ENCODE results near the gene RASGEF1C. TPM values are rescaled to one million over a fixed set of nuclear protein-coding genes. Genes with fewer than 3 reads are reported as not detected.

Gene RASGEF1C
- total and polyA plus RNA-seq, 2 of the 13 experiments (the other 11 are each of a cell fraction or from before 2014, with no cell fraction given): not detected

- TF ChIP-seq SSRP1 (CRISPR knock-in tag; IDR thresholded peaks at IDR 0.05) (no peak), ZNF629 (CRISPR knock-in tag; conservative IDR thresholded peaks at IDR 0.05) (no peak; the same call in 1 of the 2 replicates), HNRNPLL (IDR thresholded peaks at IDR 0.05; ENCODE audit: low read depth, low read length, poor library complexity, severe bottlenecking) (peak; percentile 6), TP53 (CRISPR knock-in tag; conservative IDR thresholded peaks at IDR 0.05) (peak; percentile 94), STAG1 (CRISPR knock-in tag; IDR thresholded peaks at IDR 0.05) (no peak), TEAD2 (CRISPR knock-in tag; IDR thresholded peaks at IDR 0.05) (peak; percentile 93), ZNF432 (CRISPR knock-in tag; IDR thresholded peaks at IDR 0.05; ENCODE audit: borderline replicate concordance) (no peak), ZNF770 (CRISPR knock-in tag; IDR thresholded peaks at IDR 0.05) (peak; percentile 70), SALL1 (CRISPR knock-in tag; IDR thresholded peaks at IDR 0.05) (peak; percentile 99), RFX3 (CRISPR knock-in tag; IDR thresholded peaks at IDR 0.05) (no peak), ZBTB21 (CRISPR knock-in tag; IDR thresholded peaks at IDR 0.05) (no peak), ZNF687 (CRISPR knock-in tag; IDR thresholded peaks at IDR 0.05) (peak; percentile 97), HDAC2 (CRISPR knock-in tag; IDR thresholded peaks at IDR 0.05) (peak; percentile 70; the same call in 1 of the 2 replicates), ZNF12 (CRISPR knock-in tag; IDR thresholded peaks at IDR 0.05) (peak; percentile 73), ZNF296 (CRISPR knock-in tag; conservative IDR thresholded peaks at IDR 0.05) (no peak; the same call in 1 of the 2 replicates), ZNF180 (CRISPR knock-in tag; IDR thresholded peaks at IDR 0.05; ENCODE audit: borderline replicate concordance, low read depth) (no peak; the same call in 1 of the 2 replicates), ZNF724P (CRISPR knock-in tag; IDR thresholded peaks at IDR 0.05; ENCODE audit: borderline replicate concordance) (peak; percentile 99), PAWR (CRISPR knock-in tag; IDR thresholded peaks at IDR 0.05; ENCODE audit: borderline replicate concordance) (no peak; the same call in 1 of the 2 replicates), ZNF781 (CRISPR knock-in tag; IDR thresholded peaks at IDR 0.05; ENCODE audit: borderline replicate concordance, not compliant biosample characterization) (no peak)
- TF ChIP-seq, protein P1, sequence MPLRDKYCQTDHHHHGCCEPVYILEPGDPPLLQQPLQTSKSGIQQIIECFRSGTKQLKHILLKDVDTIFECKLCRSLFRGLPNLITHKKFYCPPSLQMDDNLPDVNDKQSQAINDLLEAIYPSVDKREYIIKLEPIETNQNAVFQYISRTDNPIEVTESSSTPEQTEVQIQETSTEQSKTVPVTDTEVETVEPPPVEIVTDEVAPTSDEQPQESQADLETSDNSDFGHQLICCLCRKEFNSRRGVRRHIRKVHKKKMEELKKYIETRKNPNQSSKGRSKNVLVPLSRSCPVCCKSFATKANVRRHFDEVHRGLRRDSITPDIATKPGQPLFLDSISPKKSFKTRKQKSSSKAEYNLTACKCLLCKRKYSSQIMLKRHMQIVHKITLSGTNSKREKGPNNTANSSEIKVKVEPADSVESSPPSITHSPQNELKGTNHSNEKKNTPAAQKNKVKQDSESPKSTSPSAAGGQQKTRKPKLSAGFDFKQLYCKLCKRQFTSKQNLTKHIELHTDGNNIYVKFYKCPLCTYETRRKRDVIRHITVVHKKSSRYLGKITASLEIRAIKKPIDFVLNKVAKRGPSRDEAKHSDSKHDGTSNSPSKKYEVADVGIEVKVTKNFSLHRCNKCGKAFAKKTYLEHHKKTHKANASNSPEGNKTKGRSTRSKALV (CRISPR knock-in tag; IDR thresholded peaks at IDR 0.05): no peak; the same call in 1 of the 2 replicates
- TF ChIP-seq, protein P2, sequence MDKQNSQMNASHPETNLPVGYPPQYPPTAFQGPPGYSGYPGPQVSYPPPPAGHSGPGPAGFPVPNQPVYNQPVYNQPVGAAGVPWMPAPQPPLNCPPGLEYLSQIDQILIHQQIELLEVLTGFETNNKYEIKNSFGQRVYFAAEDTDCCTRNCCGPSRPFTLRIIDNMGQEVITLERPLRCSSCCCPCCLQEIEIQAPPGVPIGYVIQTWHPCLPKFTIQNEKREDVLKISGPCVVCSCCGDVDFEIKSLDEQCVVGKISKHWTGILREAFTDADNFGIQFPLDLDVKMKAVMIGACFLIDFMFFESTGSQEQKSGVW (CRISPR knock-in tag; IDR thresholded peaks at IDR 0.05; ENCODE audit: borderline replicate concordance): no peak; the same call in 1 of the 2 replicates
Observed at GRCh38 chr5:180071531-180072255, 137.3 kb downstream of the RASGEF1C start, which contains the start of gene RNF130 (continued).
